SK-N-SH (cell line): ENCODE results near the gene FBXW5.

Source experiments
- CHD2 ChIP-seq: fragments of 150-350 bp; IDR thresholded peaks from 2 replicates; pipeline ENCODE4 v1.6.1; 2018; ENCODE audit warnings: low read length; ENCODE audit not compliant: partially characterized antibody
- CTCF ChIP-seq: fragments of 200-600 bp; sonication (generic); IDR thresholded peaks from 2 replicates; pipeline ENCODE4 v1.6.1; 2017; ENCODE audit warnings: antibody characterized with exemption, mild to moderate bottlenecking, moderate library complexity
- EP300 ChIP-seq, 2 experiments: IDR thresholded peaks; 2 replicates each; pipeline versions ENCODE4 v1.4.0 to v1.6.1; 2012; ENCODE audit warnings: borderline replicate concordance in 1 of 2, low read depth in 1 of 2, low read length in 1 of 2
- POLR2AphosphoS5 ChIP-seq: IDR thresholded peaks from 2 replicates; pipeline ENCODE4 v1.6.1; 2012; ENCODE audit warnings: low read depth, low read length
- SIN3A ChIP-seq: IDR thresholded peaks from 2 replicates; pipeline ENCODE4 v1.6.1; 2012; ENCODE audit warnings: low read depth, mild to moderate bottlenecking, low read length, moderate library complexity, borderline replicate concordance
- TF ChIP-seq, protein P1 (sequence below): IDR thresholded peaks from 2 replicates; pipeline ENCODE4 v1.4.0; 2012; ENCODE audit warnings: low read depth

- TF ChIP-seq CHD2 (no peak), CTCF (no peak), POLR2AphosphoS5 (no peak), SIN3A (no peak), EP300 (IDR thresholded peaks at IDR 0.05; ENCODE audit: borderline replicate concordance in 1 of 2, low read depth in 1 of 2, low read length in 1 of 2) (no peak)
- TF ChIP-seq, protein P1, sequence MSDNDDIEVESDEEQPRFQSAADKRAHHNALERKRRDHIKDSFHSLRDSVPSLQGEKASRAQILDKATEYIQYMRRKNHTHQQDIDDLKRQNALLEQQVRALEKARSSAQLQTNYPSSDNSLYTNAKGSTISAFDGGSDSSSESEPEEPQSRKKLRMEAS: no peak
These were observed 1.9 kb upstream of the FBXW5 start for GRCh38 chr9:136946228-136947027.
